KMS-11 (cell line): ENCODE measurements around the gene SPIRE2.

Experiments
- H2AFZ ChIP-seq: fragments of 200-600 bp; sonication (generic); 2 replicates; pipeline ENCODE4 v1.6.1; 2016; ENCODE audit warnings: antibody characterized with exemption, mixed run types, low read depth
- H3K27ac ChIP-seq: fragments of 200-600 bp; sonication (generic); 2 replicates; pipeline ENCODE4 v1.6.1; 2016; ENCODE audit warnings: mild to moderate bottlenecking, mixed run types
- H3K27me3 ChIP-seq: fragments of 200-600 bp; sonication (generic); 2 replicates; pipeline ENCODE4 v1.6.1; 2017; ENCODE audit warnings: mild to moderate bottlenecking, low read depth, mixed run types, moderate library complexity; ENCODE audit not compliant: insufficient read depth
- H3K36me3 ChIP-seq: fragments of 200-600 bp; sonication (generic); 2 replicates; pipeline ENCODE4 v1.6.1; 2017; ENCODE audit warnings: mild to moderate bottlenecking, mixed run types; ENCODE audit not compliant: insufficient read depth
- H3K4me1 ChIP-seq: fragments of 200-600 bp; sonication (generic); 2 replicates; pipeline ENCODE4 v1.6.1; 2016; ENCODE audit warnings: mild to moderate bottlenecking, low read depth, mixed run types; ENCODE audit not compliant: poor library complexity, severe bottlenecking
- H3K4me2 ChIP-seq: fragments of 200-600 bp; sonication (generic); 2 replicates; pipeline ENCODE4 v1.7.0; 2016; ENCODE audit warnings: mild to moderate bottlenecking, mixed run types
- H3K4me3 ChIP-seq: fragments of 200-600 bp; sonication (generic); IDR thresholded peaks from 2 replicates; pipeline ENCODE4 v1.6.1; 2017; ENCODE audit warnings: low read depth, low read length, mixed read lengths; ENCODE audit not compliant: insufficient read depth
- H3K79me2 ChIP-seq: fragments of 200-600 bp; sonication (generic); 2 replicates; pipeline ENCODE4 v1.6.1; 2016; ENCODE audit warnings: low read depth, mixed run types; ENCODE audit not compliant: insufficient read depth
- H3K9ac ChIP-seq: fragments of 200-600 bp; sonication (generic); 2 replicates; pipeline ENCODE4 v1.6.1; 2016; ENCODE audit warnings: mild to moderate bottlenecking, mixed run types
- H4K20me1 ChIP-seq: fragments of 200-600 bp; sonication (generic); 2 replicates; pipeline ENCODE4 v1.6.1; 2016; ENCODE audit warnings: mild to moderate bottlenecking, mixed run types; ENCODE audit not compliant: insufficient read depth
- CTCF ChIP-seq: fragments of 200-600 bp; sonication (generic); conservative IDR thresholded peaks from 2 replicates; pipeline ENCODE4 v1.6.1; 2017; ENCODE audit warnings: low read depth, mild to moderate bottlenecking, antibody characterized with exemption, low read length, moderate library complexity, mixed read lengths

The SPIRE2 gene

GRCh38 chr16:89837014-89837546, 8.8 kb downstream of the SPIRE2 start:
- no peak overlapping the region for H2AFZ ChIP-seq
- no peaks in the 10 kb centered on the region for H4K20me1 ChIP-seq
- no peaks in the 10 kb centered on the region for H3K36me3 ChIP-seq
- no peak overlapping the region for H3K4me2 ChIP-seq
- no peak overlapping the region for H3K9ac ChIP-seq
- peaks cover 32% of the 10 kb centered on the region for H3K27me3 ChIP-seq
- H3K27ac ChIP-seq = no peak overlapping the region
- H3K79me2 ChIP-seq = no peaks in the 10 kb centered on the region
- peaks cover 10% of the 10 kb centered on the region for H3K4me1 ChIP-seq
- no peak overlapping the region for H3K4me3 ChIP-seq
- TF ChIP-seq CTCF = no peak

DNA sequence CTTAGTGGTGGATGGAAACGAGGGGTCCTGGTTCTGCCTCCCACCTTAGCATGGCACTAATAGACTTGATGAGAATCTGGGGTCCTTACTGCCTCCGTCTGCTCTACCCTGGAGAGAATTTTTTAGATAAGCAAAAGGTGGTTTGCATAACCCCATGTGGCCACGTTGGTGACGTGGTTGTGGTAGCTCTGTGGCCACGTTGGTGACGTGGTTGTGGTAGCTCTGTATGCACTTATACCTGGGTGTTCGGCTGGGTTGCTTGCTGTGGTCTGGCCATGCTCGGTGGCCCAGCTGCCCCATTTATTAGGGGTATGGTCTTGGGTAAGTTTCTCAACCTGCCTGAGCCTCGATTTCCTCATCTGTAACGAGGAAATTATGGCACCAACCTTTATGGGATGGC, 13.0 kb downstream of the SPIRE2 start:
- Histone ChIP-seq H3K27me3 (peaks cover 18% of the 10 kb centered on the region), H3K4me1 (peaks cover 10% of the 10 kb centered on the region), H4K20me1 (no peaks in the 10 kb centered on the region), H2AFZ (no peak overlapping the region), H3K9ac (no peak overlapping the region), H3K4me2 (no peak overlapping the region), H3K79me2 (no peaks in the 10 kb centered on the region), H3K4me3 (no peak overlapping the region), H3K36me3 (no peaks in the 10 kb centered on the region), H3K27ac (no peak overlapping the region)
- no peak for TF ChIP-seq CTCF

GRCh38 chr16:89842471-89843408, 14.5 kb downstream of the SPIRE2 start:
- Histone ChIP-seq H3K9ac (no peak overlapping the region), H3K4me1 (peaks cover 10% of the 10 kb centered on the region), H3K4me3 (no peak overlapping the region), H4K20me1 (no peaks in the 10 kb centered on the region), H2AFZ (no peak overlapping the region), H3K27ac (no peak overlapping the region), H3K79me2 (no peaks in the 10 kb centered on the region), H3K4me2 (no peak overlapping the region), H3K36me3 (no peaks in the 10 kb centered on the region), H3K27me3 (peaks cover 10% of the 10 kb centered on the region; the same call in 1 of the 2 replicates)
- TF ChIP-seq CTCF = no peak

DNA sequence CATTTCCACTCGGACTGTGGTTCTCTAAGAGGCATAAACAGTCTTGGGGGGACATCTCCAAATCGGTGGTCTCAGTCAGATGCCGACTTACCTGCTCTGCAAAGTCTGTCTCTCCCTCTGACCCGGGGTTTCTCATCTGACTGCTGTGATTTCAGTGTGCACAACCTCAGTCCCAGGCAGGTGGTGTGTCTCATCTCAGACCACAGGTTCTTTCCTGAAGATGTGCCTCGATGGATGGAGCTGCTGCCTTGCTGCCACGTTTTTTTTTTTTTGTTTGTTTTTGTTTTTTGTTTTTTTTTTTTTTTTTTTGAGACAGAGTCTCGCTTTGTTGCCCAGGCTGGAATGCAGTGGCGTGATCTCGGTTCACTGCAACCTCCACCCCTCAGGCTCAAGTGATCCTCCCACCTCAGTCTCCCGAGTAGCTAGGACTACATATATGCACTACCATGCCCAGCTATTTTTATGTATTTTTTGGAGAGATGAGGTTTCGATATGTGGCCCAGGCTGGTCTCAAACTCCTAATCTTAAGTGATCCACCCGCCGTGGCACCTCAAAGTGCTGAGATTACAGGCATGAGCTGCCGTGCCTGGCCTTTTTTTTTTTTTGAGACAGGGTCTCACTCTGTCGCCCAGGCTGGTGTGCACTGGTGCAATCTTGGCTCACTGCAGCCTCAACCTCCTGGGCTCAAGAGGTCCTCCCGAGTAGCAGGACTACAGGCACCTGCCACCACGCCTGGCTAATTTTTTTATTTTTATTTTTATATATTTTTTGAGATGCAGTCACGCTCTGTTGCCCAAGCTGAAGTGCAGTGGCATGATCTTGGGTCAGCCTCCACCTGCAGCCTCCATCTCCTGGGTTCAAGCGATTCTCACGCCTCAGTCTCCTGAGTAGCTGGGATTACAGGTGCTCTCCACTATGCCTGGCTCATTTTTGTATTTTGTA, 15.4 kb downstream of the SPIRE2 start:
- H3K27me3 ChIP-seq = peaks cover 1% of the 10 kb centered on the region; the same call in 1 of the 2 replicates
- no peak overlapping the region for H3K9ac ChIP-seq
- TF ChIP-seq CTCF = no peak
- H3K27ac ChIP-seq = no peak overlapping the region
- no peak overlapping the region for H2AFZ ChIP-seq
- H4K20me1 ChIP-seq = no peaks in the 10 kb centered on the region
- peaks cover 10% of the 10 kb centered on the region for H3K4me1 ChIP-seq
- H3K79me2 ChIP-seq = no peaks in the 10 kb centered on the region
- H3K36me3 ChIP-seq = no peaks in the 10 kb centered on the region
- no peak overlapping the region for H3K4me2 ChIP-seq
- no peak overlapping the region for H3K4me3 ChIP-seq
